Muscle layer of duodenum (tissue), 2 donors: Measurements from ENCODE around the gene OR4Q2.

ENCODE experiments used
- H3K27ac ChIP-seq: one replicate; pipeline ENCODE4 v1.7.0; 2013; ENCODE audit warnings: mild to moderate bottlenecking, low read length
- H3K27me3 ChIP-seq: one replicate; pipeline ENCODE4 v1.7.0; 2013; ENCODE audit warnings: low read depth, mild to moderate bottlenecking, control low read depth, low read length
- H3K36me3 ChIP-seq, 2 donors: one replicate each; pipeline ENCODE4 v1.7.0; 2013; ENCODE audit warnings: low read length in 2 of 2, control low read depth in 1 of 2, mild to moderate bottlenecking in 1 of 2; ENCODE audit not compliant: insufficient read depth in 2 of 2, control insufficient read depth in 1 of 2
- H3K4me1 ChIP-seq, 2 donors: one replicate each; pipeline ENCODE4 v1.7.0; 2013; ENCODE audit warnings: low read length in 2 of 2, mild to moderate bottlenecking in 2 of 2, control low read depth in 1 of 2, moderate library complexity in 1 of 2; ENCODE audit not compliant: insufficient read depth in 2 of 2, control insufficient read depth in 1 of 2
- H3K4me3 ChIP-seq, 2 donors: one replicate each; pipeline ENCODE4 v1.7.0; 2013; ENCODE audit warnings: low read length in 2 of 2, low read depth in 1 of 2, mild to moderate bottlenecking in 1 of 2
- H3K9me3 ChIP-seq, 2 donors: one replicate each; pipeline ENCODE4 v1.7.0; 2013; ENCODE audit warnings: low read length in 2 of 2, control low read depth in 1 of 2, mild to moderate bottlenecking in 1 of 2; ENCODE audit not compliant: control insufficient read depth in 1 of 2
- donor health status: healthy.

Gene OR4Q2

GRCh38 chr14:20048202-20048601 lies 46.2 kb downstream of the OR4Q2 start:
- H3K4me3 ChIP-seq = no peak overlapping the region
- H3K36me3 ChIP-seq = no peaks in the 10 kb centered on the region
- H3K9me3 ChIP-seq = no peaks in the 10 kb centered on the region
- H3K4me1 ChIP-seq = no peaks in the 10 kb centered on the region
- H3K27me3 ChIP-seq = no peaks in the 10 kb centered on the region
- H3K27ac ChIP-seq = no peak overlapping the region
